Fibroblast of lung (primary cell): ENCODE results near the gene BCL2. TPM values are rescaled to one million over a fixed set of nuclear protein-coding genes. Genes with fewer than 3 reads are reported as not detected.
A peak's percentile ranks its signal among the peaks of the same experiment; 100 is the strongest.

Source experiments
- DNase-seq, 2 donors: peaks; one replicate each; pipeline versions ENCODE4 v3.0.0 to v3.0.0-alpha.2; 2010; ENCODE audit warnings: low read depth in 2 of 2
- H2AFZ ChIP-seq: 2 replicates; pipeline ENCODE4 v1.5.1; 2012; ENCODE audit warnings: low read length, control low read depth, inconsistent platforms
- H3K27ac ChIP-seq: 2 replicates; pipeline ENCODE4 v1.5.1; 2011; ENCODE audit warnings: low read length, control low read depth; ENCODE audit not compliant: insufficient read depth
- H3K27me3 ChIP-seq: 2 replicates; pipeline ENCODE4 v1.5.1; 2011; ENCODE audit warnings: mild to moderate bottlenecking, low read length; ENCODE audit not compliant: control insufficient read depth, insufficient read depth
- H3K36me3 ChIP-seq: 2 replicates; pipeline ENCODE4 v1.5.1; 2011; ENCODE audit warnings: low read length; ENCODE audit not compliant: control insufficient read depth, insufficient read depth
- H3K4me1 ChIP-seq: 2 replicates; pipeline ENCODE4 v1.5.1; 2011; ENCODE audit warnings: low read length; ENCODE audit not compliant: control insufficient read depth, insufficient read depth; ENCODE audit errors: extremely low read depth
- H3K4me2 ChIP-seq: 2 replicates; pipeline ENCODE4 v1.5.1; 2011; ENCODE audit warnings: low read length, control low read depth; ENCODE audit not compliant: insufficient read depth; ENCODE audit errors: extremely low read depth
- H3K4me3 ChIP-seq, 4 experiments: fragments of 200-600 bp in 1 of 4; sonication (generic) in 1 of 4; replicated peaks in 1 of 4; 2 replicates each; pipeline ENCODE4 v1.5.1; 2011 to 2016; ENCODE audit warnings: low read length in 4 of 4, low read depth in 3 of 4, mild to moderate bottlenecking in 3 of 4, control low read depth in 2 of 4, inconsistent platforms in 1 of 4, mixed read lengths in 1 of 4; ENCODE audit not compliant: insufficient read depth in 1 of 4; ENCODE audit errors: control extremely low read depth in 1 of 4
- H3K79me2 ChIP-seq: 2 replicates; pipeline ENCODE4 v1.5.1; 2012; ENCODE audit warnings: mild to moderate bottlenecking, low read length, inconsistent platforms; ENCODE audit not compliant: control insufficient read depth, insufficient read depth
- H3K9ac ChIP-seq: 2 replicates; pipeline ENCODE4 v1.5.1; 2011; ENCODE audit warnings: mild to moderate bottlenecking, low read length, control low read depth; ENCODE audit not compliant: insufficient read depth
- H3K9me3 ChIP-seq: 2 replicates; pipeline ENCODE4 v1.5.1; 2012; ENCODE audit warnings: low read depth, low read length; ENCODE audit not compliant: control insufficient read depth, insufficient read depth
- H4K20me1 ChIP-seq: 2 replicates; pipeline ENCODE4 v1.5.1; 2011; ENCODE audit warnings: low read length; ENCODE audit not compliant: control insufficient read depth, insufficient read depth; ENCODE audit errors: extremely low read depth
- EZH2 ChIP-seq: IDR thresholded peaks from 2 replicates; pipeline ENCODE4 v1.5.1; 2012; ENCODE audit warnings: low read length, control low read depth, mild to moderate bottlenecking; ENCODE audit errors: missing control alignments
- polyA plus RNA-seq, 2 donors: library from polyadenylated mRNA; depleted of rRNA in 1 of 2; stranded (reverse) in 1 of 2; unstranded in 1 of 2; fragments of >200 nt; gene quantifications; 2 replicates each; pipeline ENCODE4 v1.2.1, GENCODE V29; 2011 to 2012; ENCODE audit warnings: missing spikeins in 1 of 2
- total RNA-seq: library from RNA; depleted of rRNA; stranded (reverse); fragments of >200 nt; gene quantifications from 2 replicates; pipeline ENCODE4 v1.2.1, GENCODE V29; 2014
- TF ChIP-seq, protein P1 (sequence below), 2 donors: IDR thresholded peaks in 1 of 2; conservative IDR thresholded peaks in 1 of 2; 1 replicate in 1 of 2; 2 replicates in 1 of 2; pipeline ENCODE4 v1.5.1; 2011 to 2012; ENCODE audit warnings: low read length in 2 of 2, control low read depth in 1 of 2, inconsistent platforms in 1 of 2, low read depth in 1 of 2, mild to moderate bottlenecking in 1 of 2

Gene BCL2
- total and polyA plus RNA-seq, 2 donors (not counting 1 experiment from before 2014, with no cell fraction given) = 1.5 to 3.6 TPM

DNA sequence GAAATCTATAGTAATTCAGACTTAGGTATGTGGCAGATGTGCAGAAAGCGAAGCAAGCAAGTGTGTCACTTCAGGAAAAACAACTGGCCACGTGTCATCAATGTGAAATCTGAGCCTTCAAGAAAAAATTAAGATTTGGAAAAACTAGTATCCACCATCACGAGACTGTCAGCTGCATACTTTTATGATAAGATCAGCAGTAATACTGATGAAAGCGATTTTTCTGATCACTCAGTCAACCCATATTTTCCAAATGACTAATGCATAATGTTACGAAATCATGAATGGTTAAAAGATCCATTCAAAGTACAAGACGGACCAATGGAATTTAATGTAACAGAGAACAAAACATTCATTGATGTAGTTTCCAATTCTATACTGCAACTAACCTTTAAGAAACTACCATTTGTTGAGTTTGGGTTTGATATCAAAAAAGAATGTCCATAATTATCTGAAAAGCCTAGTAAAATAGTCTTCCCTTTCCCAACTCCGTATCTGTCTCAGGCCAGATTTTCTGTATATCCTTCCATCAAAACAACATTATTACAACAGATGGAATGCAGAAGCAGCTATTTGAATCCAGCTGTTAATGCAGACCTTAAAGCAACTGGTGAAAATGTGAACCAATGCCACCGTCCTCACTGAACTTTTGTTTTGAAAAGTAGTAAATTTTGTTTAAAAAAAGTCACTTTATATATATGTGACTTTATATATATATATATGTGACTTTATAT lies 17.0 kb upstream of the BCL2 start:
- H3K4me3 ChIP-seq = peak overlapping the region in 1 of 4 experiments; percentile 10
- H3K27ac ChIP-seq = peak overlapping the region; percentile 78
- no peak overlapping the region for H3K9ac ChIP-seq

GRCh38 chr18:63331105-63331504 lies 11.5 kb upstream of the BCL2 start:
- DNase-seq = no peak
- Histone ChIP-seq H3K36me3 (peaks cover 12% of the 10 kb centered on the region), H3K4me2 (no peak overlapping the region), H2AFZ (no peak overlapping the region), H3K79me2 (no peaks in the 10 kb centered on the region), H3K9ac (no peak overlapping the region), H3K27me3 (no peaks in the 10 kb centered on the region), H3K4me1 (peaks cover 4% of the 10 kb centered on the region), H3K4me3 (no peak overlapping the region), H4K20me1 (no peaks in the 10 kb centered on the region), H3K27ac (no peak overlapping the region), H3K9me3 (no peaks in the 10 kb centered on the region)
- TF ChIP-seq EZH2 = no peak
- TF ChIP-seq, protein P1, sequence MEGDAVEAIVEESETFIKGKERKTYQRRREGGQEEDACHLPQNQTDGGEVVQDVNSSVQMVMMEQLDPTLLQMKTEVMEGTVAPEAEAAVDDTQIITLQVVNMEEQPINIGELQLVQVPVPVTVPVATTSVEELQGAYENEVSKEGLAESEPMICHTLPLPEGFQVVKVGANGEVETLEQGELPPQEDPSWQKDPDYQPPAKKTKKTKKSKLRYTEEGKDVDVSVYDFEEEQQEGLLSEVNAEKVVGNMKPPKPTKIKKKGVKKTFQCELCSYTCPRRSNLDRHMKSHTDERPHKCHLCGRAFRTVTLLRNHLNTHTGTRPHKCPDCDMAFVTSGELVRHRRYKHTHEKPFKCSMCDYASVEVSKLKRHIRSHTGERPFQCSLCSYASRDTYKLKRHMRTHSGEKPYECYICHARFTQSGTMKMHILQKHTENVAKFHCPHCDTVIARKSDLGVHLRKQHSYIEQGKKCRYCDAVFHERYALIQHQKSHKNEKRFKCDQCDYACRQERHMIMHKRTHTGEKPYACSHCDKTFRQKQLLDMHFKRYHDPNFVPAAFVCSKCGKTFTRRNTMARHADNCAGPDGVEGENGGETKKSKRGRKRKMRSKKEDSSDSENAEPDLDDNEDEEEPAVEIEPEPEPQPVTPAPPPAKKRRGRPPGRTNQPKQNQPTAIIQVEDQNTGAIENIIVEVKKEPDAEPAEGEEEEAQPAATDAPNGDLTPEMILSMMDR (conservative IDR thresholded peaks at IDR 0.05 in 1 of 2, IDR thresholded peaks at IDR 0.05 in 1 of 2; ENCODE audit: low read depth in 1 of 2, low read length in 2 of 2) = no peak

More for the DNA sequence above, 17.0 kb upstream of the BCL2 start:
- H3K9me3 ChIP-seq = no peaks in the 10 kb centered on the region
- no peak overlapping the region for H2AFZ ChIP-seq
- H3K4me2 ChIP-seq = peak overlapping the region; percentile 44
- peak; percentile 91 to 96 for DNase-seq
- no peaks in the 10 kb centered on the region for H3K79me2 ChIP-seq
- H3K27me3 ChIP-seq = no peaks in the 10 kb centered on the region
- peaks cover 12% of the 10 kb centered on the region for H3K36me3 ChIP-seq
- H4K20me1 ChIP-seq = no peaks in the 10 kb centered on the region
- H3K4me1 ChIP-seq = peaks cover 6% of the 10 kb centered on the region
- TF ChIP-seq, protein P1 (conservative IDR thresholded peaks at IDR 0.05 in 1 of 2, IDR thresholded peaks at IDR 0.05 in 1 of 2; ENCODE audit: low read depth in 1 of 2, low read length in 2 of 2) = no peak
- no peak for TF ChIP-seq EZH2

- H2AFZ ChIP-seq = no peak overlapping the region
- H3K79me2 ChIP-seq = no peaks in the 10 kb centered on the region
- DNase-seq = no peak
- H3K9ac ChIP-seq = no peak overlapping the region
- TF ChIP-seq, protein P1 (conservative IDR thresholded peaks at IDR 0.05 in 1 of 2, IDR thresholded peaks at IDR 0.05 in 1 of 2; ENCODE audit: low read depth in 1 of 2, low read length in 2 of 2) = no peak
- TF ChIP-seq EZH2 = no peak
- no peak overlapping the region for H3K4me2 ChIP-seq
- no peak overlapping the region for H3K27ac ChIP-seq
- no peaks in the 10 kb centered on the region for H3K27me3 ChIP-seq
- no peaks in the 10 kb centered on the region for H4K20me1 ChIP-seq
- H3K4me3 ChIP-seq = no peak overlapping the region
- no peaks in the 10 kb centered on the region for H3K4me1 ChIP-seq
- peaks cover 6% of the 10 kb centered on the region for H3K36me3 ChIP-seq
- no peaks in the 10 kb centered on the region for H3K9me3 ChIP-seq
Observed at GRCh38 chr18:63329431-63330145, 10.0 kb upstream of the BCL2 start.
